ENCODE results near the gene ISM1. TPM values are rescaled to one million over a fixed set of nuclear protein-coding genes. Genes with fewer than 3 reads are reported as not detected.

Gene ISM1
- total RNA-seq, 2 donors from 2014 or later: 0.45 to 2.2 TPM

DNA sequence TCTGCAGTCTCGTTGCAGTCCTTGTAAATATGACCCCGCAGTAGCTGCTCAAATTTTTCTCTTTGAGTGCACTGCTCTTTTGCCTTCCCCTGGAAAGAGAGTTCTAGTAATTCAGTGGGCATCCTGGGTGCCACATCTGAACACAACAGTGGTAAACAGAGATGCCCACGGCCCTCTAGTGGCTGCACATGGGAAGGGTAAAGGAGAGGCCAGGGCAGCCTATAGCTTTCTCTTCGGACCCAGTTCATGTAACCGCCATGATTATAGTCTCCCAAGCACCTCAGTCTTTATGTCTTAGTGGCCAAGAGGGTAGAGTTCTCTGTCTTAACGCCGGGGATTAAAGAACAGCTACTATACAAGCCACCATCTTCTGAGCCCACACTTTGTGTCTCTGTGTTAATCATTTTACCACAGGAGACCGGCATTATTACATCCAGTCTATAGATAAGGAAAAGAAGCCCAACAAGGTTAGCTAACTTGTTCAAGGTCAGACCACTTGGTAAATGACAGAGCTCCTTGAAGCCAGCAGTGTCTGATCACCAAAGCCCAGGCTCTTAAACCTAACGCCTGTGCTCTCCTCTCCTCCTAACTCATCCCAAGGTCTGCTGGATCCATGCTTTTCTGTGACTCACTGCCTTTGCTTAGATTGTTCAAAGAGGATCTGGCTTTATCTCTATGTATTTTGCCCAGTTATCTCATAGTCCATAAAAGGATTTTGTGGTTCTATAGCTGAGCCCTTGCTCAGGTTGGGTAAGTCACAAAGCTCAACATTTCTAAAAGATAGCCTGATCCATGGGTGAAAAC is 81.8 kb downstream of the ISM1 start:
- WGBS: 78% methylated on average over 9 of the region's 9 CpGs
- H3K4me3 ChIP-seq: no peak overlapping the region
- no peaks in the 10 kb centered on the region for H3K27me3 ChIP-seq (replicated peaks; ENCODE audit: insufficient read depth)
- H3K27ac ChIP-seq: no peak overlapping the region
- DNase-seq (ENCODE audit: low spot score): no peak
- intact Hi-C loops (cut with DNase I): no loop called here
- no peaks in the 10 kb centered on the region for H3K9me3 ChIP-seq
- H3K4me1 ChIP-seq (replicated peaks): no peaks in the 10 kb centered on the region
- no peaks in the 10 kb centered on the region for H3K36me3 ChIP-seq
- no peak for TF ChIP-seq POLR2AphosphoS5 (IDR thresholded peaks at IDR 0.05)
- TF ChIP-seq POLR2A (IDR thresholded peaks at IDR 0.05): no peak
- TF ChIP-seq, protein P1, sequence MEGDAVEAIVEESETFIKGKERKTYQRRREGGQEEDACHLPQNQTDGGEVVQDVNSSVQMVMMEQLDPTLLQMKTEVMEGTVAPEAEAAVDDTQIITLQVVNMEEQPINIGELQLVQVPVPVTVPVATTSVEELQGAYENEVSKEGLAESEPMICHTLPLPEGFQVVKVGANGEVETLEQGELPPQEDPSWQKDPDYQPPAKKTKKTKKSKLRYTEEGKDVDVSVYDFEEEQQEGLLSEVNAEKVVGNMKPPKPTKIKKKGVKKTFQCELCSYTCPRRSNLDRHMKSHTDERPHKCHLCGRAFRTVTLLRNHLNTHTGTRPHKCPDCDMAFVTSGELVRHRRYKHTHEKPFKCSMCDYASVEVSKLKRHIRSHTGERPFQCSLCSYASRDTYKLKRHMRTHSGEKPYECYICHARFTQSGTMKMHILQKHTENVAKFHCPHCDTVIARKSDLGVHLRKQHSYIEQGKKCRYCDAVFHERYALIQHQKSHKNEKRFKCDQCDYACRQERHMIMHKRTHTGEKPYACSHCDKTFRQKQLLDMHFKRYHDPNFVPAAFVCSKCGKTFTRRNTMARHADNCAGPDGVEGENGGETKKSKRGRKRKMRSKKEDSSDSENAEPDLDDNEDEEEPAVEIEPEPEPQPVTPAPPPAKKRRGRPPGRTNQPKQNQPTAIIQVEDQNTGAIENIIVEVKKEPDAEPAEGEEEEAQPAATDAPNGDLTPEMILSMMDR (IDR thresholded peaks at IDR 0.05): peak in 3 of 4 experiments; percentile 34 to 52 (median 44)

DNA sequence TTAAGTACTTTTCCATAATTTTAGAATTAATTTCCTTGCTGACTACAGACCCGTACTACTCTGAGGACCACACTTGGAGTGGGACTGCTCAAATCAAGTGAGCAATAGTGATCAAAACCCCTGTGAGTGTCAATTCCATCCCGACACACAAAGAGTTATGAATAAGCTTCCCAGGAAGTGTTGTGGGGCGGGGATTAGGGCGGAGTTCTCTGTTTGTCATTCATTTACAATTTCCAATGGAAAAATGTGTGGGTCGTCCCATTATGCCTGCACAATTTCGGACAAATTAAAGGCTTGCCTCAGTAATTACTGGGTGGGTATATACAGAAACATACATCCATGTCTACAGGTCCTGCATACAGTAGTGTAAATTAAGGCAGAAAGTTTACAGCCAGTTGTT is 84.2 kb downstream of the ISM1 start:
- Histone ChIP-seq H3K4me3 (no peak overlapping the region), H3K27me3 (replicated peaks; ENCODE audit: insufficient read depth) (no peaks in the 10 kb centered on the region), H3K4me1 (replicated peaks) (no peaks in the 10 kb centered on the region), H3K36me3 (no peaks in the 10 kb centered on the region), H3K27ac (no peak overlapping the region), H3K9me3 (no peaks in the 10 kb centered on the region)
- DNase-seq (ENCODE audit: low spot score): no peak
- 87% methylated on average over 6 of the region's 6 CpGs for WGBS
- intact Hi-C loops (cut with DNase I): no loop called here
- TF ChIP-seq POLR2AphosphoS5 (IDR thresholded peaks at IDR 0.05): no peak
- TF ChIP-seq, protein P1 (IDR thresholded peaks at IDR 0.05): no peak
- TF ChIP-seq POLR2A (IDR thresholded peaks at IDR 0.05): no peak

DNA sequence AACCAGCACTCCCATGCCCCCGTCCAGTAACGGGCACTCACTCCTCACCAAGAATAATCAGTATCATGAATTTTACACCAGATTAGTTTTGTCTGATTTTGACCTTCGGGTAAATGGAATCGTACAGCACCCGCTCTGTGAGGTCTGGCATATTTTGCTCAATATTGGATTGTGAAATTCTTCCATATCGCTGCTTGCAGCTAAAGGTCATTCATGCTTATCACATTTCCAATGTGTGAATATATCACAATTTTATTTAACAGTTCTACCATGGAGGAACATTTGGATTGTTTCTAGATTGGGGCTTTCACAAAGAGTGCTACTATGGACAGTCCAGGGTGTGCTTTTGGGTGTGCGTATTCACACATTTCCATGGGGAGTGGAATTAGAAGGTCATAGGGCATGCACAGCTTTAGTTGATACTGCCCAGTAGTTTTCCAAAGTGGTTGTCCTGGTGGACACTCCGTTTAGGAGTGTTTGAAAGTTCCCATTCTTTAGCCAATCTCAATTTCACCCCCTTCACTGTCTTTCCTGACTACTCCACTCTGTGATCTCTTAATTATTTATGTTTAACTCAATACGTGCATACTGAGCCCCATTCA is 86.6 kb downstream of the ISM1 start:
- TF ChIP-seq POLR2AphosphoS5 (IDR thresholded peaks at IDR 0.05) (no peak), POLR2A (IDR thresholded peaks at IDR 0.05) (no peak)
- WGBS: 92% methylated on average over 9 of the region's 9 CpGs
- intact Hi-C loops (cut with DNase I): no loop called here
- no peak for DNase-seq (ENCODE audit: low spot score)
- H3K4me3 ChIP-seq: no peak overlapping the region
- no peaks in the 10 kb centered on the region for H3K4me1 ChIP-seq (replicated peaks)
- no peaks in the 10 kb centered on the region for H3K27me3 ChIP-seq (replicated peaks; ENCODE audit: insufficient read depth)
- no peaks in the 10 kb centered on the region for H3K36me3 ChIP-seq
- H3K27ac ChIP-seq: no peak overlapping the region
- no peaks in the 10 kb centered on the region for H3K9me3 ChIP-seq

DNA sequence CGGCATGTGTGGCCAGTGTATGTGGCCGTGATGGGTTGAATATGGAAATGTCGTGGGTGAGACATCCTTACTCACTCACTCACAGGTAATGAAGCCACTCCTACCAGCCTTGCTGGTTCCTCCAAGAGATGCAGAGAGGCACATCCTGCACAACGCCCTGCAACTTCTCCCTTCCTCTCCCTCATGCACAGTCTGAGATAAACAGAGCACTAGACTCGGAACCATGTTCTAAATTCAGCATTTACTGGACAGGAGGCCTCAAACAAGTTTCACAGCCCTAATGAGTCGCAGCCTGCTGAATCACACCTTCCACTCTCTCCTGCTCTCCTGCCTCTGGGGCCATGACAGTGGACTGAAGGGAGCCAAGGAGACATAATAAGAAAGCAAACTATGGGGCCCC is 91.2 kb downstream of the ISM1 start:
- Histone ChIP-seq H3K36me3 (no peaks in the 10 kb centered on the region), H3K9me3 (no peaks in the 10 kb centered on the region), H3K27me3 (replicated peaks; ENCODE audit: insufficient read depth) (no peaks in the 10 kb centered on the region), H3K27ac (no peak overlapping the region), H3K4me1 (replicated peaks) (no peaks in the 10 kb centered on the region), H3K4me3 (no peak overlapping the region)
- WGBS: 83% methylated on average over 6 of the region's 6 CpGs
- TF ChIP-seq POLR2A (IDR thresholded peaks at IDR 0.05) (no peak), POLR2AphosphoS5 (IDR thresholded peaks at IDR 0.05) (no peak)
- TF ChIP-seq, protein P1 (IDR thresholded peaks at IDR 0.05): no peak
- no peak for DNase-seq (ENCODE audit: low spot score)
- intact Hi-C loops (cut with DNase I): no loop called here

DNA sequence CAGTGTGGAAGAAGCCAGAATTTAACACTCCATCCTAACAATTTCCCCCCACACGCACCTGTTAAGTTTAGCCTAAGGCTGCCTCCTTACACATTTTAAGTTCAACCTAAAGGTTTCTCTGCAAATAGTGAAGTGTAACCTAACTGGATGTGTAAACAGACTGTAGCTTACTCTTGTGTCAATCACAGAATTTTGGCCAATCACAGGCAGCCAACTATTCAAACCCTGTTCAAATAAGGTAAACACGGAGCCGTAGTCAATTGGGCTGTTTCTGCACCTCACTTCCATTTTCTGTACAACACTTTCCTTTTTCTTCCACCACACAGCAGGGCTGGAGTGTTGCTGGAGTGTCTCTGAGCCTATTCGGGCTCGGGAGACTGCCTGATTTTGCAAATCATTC is 92.1 kb downstream of the ISM1 start:
- WGBS: 79% methylated on average over 5 of the region's 5 CpGs
- Histone ChIP-seq H3K4me3 (no peak overlapping the region), H3K27me3 (replicated peaks; ENCODE audit: insufficient read depth) (no peaks in the 10 kb centered on the region), H3K4me1 (replicated peaks) (no peaks in the 10 kb centered on the region), H3K27ac (no peak overlapping the region), H3K36me3 (no peaks in the 10 kb centered on the region), H3K9me3 (no peaks in the 10 kb centered on the region)
- DNase-seq (ENCODE audit: low spot score): no peak
- intact Hi-C loops (cut with DNase I): no loop called here
- no peak for TF ChIP-seq POLR2AphosphoS5 (IDR thresholded peaks at IDR 0.05)
- TF ChIP-seq POLR2A (IDR thresholded peaks at IDR 0.05): no peak
- TF ChIP-seq, protein P1 (IDR thresholded peaks at IDR 0.05): no peak

All from prostate gland (tissue), 2 donors.